ENCODE measurements around the gene PRPF4.
"Not testable (repeated sequence)": the region's sequence is repeated elsewhere in the genome, so short reads cannot be mapped to it uniquely, and the experiment has no call there.

The PRPF4 gene

GRCh38 chr9:113275157-113276131 is at the start of gene PRPF4, which contains the start of gene CDC26:
Gene PRPF4 (plus strand): TSS chr9:113275658. CDS start chr9:113275744, 86 bp downstream.
Gene CDC26 (minus strand): TSS chr9:113275572. CDS start chr9:113272507, 3,065 bp downstream.
- peak; percentile 99 for DNase-seq (ENCODE audit: low spot score)

- DNase-seq (ENCODE audit: low spot score) = peak; percentile 13
Measured at GRCh38 chr9:113227436-113227835, 48.0 kb upstream of the PRPF4 start.

DNA sequence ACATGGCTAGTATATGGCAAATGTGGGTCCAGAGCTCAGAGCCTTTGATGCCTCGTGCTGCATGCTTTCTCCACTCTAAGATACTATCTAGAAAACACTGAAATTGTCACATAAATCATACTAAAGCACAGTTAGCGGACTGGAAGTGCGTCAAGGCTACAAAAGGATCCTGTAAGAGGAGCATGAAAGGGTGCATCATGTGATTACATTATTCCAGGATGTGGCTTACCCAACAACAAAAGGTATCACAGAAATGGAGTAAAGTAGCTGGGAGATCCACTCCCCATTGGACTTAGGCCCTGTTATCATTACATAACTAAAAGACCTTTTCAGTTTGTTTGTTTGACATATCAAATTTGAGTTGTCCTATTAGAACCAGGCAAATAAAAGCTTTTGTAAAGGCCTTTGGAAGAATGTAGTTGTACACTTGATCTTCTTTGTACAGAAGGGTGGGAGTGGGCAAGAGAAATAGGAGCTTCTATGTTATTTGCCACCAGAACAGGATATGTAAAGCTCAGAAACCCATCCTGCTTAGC is 47.3 kb upstream of the PRPF4 start:
- DNase-seq (ENCODE audit: low spot score) = peak; percentile 95

DNA sequence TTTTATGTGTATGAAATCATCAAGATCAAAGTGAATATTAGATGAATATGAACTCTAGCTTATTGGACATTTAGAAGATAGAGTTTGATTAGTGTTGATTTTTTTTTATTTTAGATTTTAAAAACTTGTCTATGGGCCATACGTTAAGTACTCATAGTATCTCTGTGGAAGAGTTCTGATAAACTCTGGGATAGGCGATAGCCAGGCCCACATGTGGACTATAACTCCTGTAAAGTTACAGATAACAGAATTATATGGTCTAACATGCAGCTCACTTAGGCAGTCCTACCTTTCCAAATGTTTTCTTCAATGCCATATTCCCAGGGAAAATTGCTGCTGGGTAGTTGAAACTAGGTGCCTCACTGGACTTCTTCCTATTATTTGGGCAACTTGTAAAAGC is 43.8 kb upstream of the PRPF4 start:
- DNase-seq (ENCODE audit: low spot score) = no peak

DNA sequence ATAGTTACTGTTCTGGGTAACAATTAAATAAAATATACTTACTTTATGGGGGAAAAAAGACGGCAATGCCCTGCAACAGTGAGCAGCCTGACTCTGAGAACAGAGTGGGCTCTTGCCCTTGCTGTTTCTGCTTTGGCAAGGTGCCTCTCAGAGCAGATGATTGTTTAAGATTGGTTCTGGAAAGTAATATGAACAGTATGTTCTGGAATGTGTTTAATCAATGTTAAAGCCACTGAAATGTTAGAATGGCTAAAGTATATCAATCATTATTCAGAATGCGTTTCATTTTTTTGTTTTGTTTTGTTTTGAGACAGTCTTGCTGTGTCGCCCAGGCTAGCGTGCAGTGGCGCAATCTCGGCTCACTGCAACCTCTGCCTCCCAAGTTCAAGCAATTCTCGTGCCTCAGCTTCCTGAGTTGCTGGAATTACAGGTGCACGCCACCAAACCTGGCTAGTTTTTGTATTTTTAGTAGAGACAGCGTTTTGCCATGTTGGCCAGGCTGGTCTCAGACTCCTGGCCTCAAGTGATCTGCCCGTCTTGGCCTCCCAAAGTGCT is 39.7 kb upstream of the PRPF4 start:
- not testable (repeated sequence) for DNase-seq (ENCODE audit: low spot score)

DNA sequence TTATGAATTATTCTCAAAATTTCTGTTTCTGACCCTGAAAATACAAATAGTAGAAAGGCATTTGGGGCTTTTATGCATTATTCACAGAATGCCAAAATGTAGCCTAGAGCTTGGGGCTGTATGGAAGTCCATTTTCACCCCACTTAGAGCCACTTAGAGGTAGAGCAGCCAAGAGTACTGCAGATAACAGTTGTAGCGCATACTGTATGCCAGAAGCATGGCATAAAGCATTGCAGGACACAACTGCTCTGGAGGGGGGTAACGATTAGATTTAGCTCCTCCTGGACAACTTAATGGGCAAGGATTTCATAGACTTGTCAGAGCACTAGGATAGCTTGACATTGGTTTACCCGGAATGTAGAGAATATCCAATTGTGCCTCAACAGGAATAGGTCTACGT is 38.4 kb upstream of the PRPF4 start:
- no peak for DNase-seq (ENCODE audit: low spot score)

DNA sequence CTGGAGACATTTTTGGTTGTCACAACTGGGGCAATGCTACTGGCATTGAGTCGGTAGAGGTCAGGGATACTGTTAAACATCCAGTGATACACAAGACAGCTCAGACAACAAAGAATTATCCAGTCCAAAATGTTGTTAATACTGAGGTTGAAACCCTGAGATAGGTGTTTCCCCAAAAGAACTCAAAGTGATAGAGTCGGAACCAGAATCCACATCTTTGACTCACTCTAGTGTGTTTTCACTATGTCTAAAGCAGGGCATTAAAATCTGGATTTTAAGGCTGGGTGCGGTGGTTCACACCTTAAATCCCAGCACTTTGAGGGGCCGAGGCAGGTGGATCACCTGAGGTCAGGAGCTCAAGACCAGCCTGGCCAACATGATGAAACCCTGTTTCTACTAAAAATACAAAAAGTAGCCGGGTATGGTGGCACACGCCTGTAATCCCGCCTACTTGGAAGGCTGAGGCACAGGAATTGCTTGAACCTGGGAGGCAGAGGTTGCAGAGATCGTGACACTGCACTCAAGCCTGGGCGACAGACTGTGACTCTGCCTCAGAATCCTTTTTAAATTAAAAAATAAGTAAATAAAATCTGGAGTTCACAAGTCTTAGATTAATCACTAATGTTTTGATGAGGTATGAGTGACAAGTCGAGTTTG is 37.1 kb upstream of the PRPF4 start:
- DNase-seq (ENCODE audit: low spot score) = no peak

GRCh38 chr9:113238859-113239232 is 36.6 kb upstream of the PRPF4 start:
- no peak for DNase-seq (ENCODE audit: low spot score)

- DNase-seq (ENCODE audit: low spot score) = no peak
Measured at GRCh38 chr9:113241161-113241560, 34.3 kb upstream of the PRPF4 start.

DNA sequence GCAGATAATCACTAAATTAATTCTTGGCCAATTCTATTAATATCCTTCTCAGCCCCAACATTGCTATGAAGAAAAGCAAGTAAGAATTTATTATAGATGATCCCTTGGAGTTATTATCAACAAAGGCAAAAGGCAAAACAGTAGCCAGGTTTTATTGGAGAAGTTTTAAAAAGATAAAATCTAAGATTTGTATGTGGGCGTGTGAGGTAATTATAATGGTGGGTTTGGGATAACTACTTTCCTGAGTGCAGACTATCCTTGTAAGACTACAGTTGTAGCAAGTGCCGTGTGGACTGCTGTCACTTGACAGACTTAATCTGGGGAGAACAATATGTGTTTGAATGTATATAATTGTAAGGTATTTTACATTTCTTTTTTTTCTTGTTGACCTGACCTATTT is 30.9 kb upstream of the PRPF4 start:
- DNase-seq (ENCODE audit: low spot score) = no peak

DNA sequence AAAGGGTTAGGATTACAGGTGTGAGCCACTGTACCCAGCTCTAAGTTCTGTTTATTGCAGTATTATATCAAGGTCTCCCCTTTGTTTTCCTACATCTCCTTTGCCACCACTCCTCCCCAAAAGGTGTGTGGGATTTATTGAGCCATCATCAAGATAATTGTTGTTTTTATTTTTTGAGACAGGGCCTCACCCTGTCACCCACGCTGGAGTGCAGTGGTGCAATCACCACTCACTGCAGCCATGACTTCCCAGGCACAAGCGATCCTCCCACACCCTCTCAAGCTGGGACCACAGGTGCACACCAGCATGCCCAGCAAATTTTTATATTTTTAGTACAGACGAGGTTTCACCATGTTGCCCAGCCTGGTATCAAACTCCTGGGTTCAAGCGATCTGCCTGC is 29.6 kb upstream of the PRPF4 start:
- DNase-seq (ENCODE audit: low spot score) = no peak

DNA sequence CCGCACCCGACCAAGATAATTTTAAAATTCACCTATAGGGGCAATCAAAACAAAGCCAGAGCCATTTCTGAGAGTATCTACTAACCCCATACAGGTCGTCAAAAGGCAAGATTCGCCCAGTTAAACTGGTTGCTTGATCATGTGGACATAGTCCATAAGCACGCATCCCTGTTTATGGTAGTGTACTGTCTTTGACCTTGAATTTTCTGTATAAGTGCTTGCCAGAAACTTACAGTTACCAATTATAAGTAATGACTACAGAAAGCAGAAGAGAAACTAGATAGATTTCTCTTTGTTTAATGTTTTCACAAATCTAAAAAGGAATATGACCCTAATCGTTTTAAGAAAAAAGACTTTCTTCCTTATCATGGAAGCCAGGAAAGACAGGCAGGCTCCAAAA is 28.5 kb upstream of the PRPF4 start:
- DNase-seq (ENCODE audit: low spot score) = no peak

- DNase-seq (ENCODE audit: low spot score) = no peak
Measured at GRCh38 chr9:113247640-113248039, 27.8 kb upstream of the PRPF4 start.

- not testable (repeated sequence) for DNase-seq (ENCODE audit: low spot score)
Measured at GRCh38 chr9:113249661-113250060, 25.8 kb upstream of the PRPF4 start.

DNA sequence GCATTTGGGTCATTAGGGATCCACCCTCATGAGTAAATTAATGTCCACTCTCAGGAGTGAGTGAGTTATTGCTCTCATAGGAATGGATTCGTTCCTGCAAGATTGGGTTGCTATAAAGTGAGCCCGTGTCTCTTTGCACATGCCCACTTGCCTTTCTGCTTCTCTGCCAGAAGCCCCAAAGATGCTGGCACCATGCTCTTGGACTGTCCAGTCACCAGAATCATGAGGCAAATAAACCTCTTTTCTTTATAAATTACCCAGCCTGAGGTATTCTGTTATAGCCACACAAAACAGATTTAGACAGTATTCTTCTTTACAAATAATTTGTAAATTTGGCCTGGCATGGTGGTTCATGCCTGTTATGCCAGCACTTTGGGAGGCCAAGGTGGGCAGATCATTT is 24.7 kb upstream of the PRPF4 start:
- DNase-seq (ENCODE audit: low spot score) = no peak

DNA sequence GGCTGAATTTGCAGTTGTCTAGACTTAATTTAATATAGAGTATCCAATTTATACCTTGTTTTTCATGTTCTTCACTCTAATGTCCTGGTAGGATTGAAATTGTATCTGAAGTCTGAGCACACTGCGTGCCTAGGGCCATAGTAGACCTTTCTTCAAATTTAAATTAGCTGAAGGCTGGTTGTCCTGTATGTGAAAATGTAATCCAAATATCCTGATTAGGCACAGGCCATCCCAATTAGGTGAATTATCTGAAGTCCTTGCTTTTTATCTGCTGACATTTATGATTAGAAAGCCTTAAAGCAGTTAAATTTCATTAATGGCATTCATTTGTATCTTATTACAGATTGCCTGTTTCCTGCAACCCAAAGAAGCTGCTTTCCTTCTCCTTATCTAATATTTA is 20.5 kb upstream of the PRPF4 start:
- DNase-seq (ENCODE audit: low spot score) = no peak

DNA sequence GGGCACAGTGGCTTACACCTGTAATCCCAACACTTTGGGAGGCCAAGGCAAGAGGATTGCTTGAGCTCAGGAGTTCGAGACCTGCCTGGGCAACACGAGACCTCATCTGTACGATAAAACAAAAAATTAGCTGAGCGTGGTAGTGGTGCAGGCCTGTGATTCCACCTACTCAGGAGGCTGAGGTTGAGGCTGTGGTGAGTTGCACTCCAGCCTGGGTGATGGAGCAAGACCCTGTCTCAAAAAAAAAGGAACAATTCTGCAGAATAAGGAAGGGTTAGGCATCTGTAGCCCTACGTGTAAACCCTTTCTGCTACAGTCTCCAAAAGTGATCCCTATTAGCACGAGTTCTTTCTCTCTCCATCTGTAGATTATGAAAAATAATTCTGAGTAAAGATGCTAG is 20.0 kb upstream of the PRPF4 start:
- no peak for DNase-seq (ENCODE audit: low spot score)

GRCh38 chr9:113257863-113258262 is 17.6 kb upstream of the PRPF4 start:
- no peak for DNase-seq (ENCODE audit: low spot score)

- no peak for DNase-seq (ENCODE audit: low spot score)
Measured at GRCh38 chr9:113258282-113258681, 17.2 kb upstream of the PRPF4 start.

- DNase-seq (ENCODE audit: low spot score) = no peak
Measured at GRCh38 chr9:113261917-113262671, 13.4 kb upstream of the PRPF4 start.

DNA sequence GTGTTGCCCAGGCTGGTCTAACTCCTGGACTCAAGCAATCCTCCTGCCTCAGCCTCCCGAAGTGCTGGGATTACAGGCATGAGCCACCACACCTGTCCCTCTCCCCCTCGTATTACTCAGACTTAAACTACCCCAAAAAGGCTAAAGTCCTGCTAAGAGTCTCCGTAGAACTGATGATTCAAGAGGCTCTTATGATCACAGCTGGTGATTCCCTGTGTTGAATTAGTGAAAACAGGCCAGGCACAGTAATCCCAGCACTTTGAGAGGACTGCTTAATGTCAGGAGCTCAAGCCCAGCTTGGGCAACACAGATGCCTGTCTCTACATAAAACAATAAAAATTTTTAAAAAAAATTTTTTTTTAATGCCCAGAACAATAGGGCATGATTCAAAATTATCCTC is 9.3 kb upstream of the PRPF4 start:
- no peak for DNase-seq (ENCODE audit: low spot score)

Data from COLO829 (cell line).